ENCODE measurements around the gene HNRNPLL.

The HNRNPLL gene

DNA sequence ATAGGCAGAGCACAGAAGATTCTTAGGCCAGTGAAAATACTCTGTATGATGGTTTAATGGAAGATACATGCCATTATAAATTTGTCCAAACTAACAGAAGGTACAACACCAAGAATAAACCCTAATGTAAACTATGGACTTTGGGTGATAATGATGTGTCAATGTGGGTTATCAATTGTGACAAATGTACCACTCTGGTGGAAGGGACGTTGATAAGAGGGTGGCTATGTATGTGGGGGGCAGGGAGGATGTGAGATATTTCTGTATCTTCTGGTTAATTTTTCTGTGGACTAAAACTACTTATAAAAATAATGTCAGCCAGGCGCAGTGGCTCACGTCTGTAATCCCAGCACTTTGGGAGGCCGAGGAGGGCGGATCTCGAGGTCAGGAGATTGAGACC is 86.2 kb downstream of the HNRNPLL start:
- no peak for DNase-seq (ENCODE audit: low read depth, low spot score)
- no peak overlapping the region for H3K4me3 ChIP-seq
- TF ChIP-seq POLR2AphosphoS5 (IDR thresholded peaks at IDR 0.05; ENCODE audit: borderline replicate concordance, low read depth, low read length): no peak
- H3K9ac ChIP-seq (ENCODE audit: insufficient read length): no peak overlapping the region
- no peaks in the 10 kb centered on the region for H3K36me3 ChIP-seq (ENCODE audit: insufficient read depth, low read length)
- H3K9me3 ChIP-seq (ENCODE audit: low read depth, low read length): no peaks in the 10 kb centered on the region
- no peak overlapping the region for H3K27ac ChIP-seq

DNA sequence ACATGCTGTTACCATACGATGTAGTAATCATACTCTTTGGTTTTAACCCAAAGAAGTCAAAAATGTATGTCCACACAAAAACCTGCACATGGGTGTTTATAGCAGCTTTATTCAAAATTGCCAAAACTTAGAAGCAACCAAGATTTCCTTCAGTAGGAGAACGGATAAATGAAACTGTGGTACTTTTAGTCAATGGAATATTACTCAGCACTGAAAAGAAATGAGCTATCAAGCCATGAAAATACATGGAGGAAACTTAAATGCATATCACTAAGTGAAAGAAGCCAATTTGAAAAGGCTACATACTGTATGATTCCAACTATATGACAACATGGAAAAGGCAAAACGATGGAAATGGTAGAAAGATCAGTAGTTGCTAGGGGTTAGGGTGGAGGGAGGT is 86.6 kb downstream of the HNRNPLL start:
- no peaks in the 10 kb centered on the region for H3K36me3 ChIP-seq (ENCODE audit: insufficient read depth, low read length)
- H3K9ac ChIP-seq (ENCODE audit: insufficient read length): no peak overlapping the region
- H3K27ac ChIP-seq: no peak overlapping the region
- no peak for DNase-seq (ENCODE audit: low read depth, low spot score)
- no peaks in the 10 kb centered on the region for H3K9me3 ChIP-seq (ENCODE audit: low read depth, low read length)
- no peak for TF ChIP-seq POLR2AphosphoS5 (IDR thresholded peaks at IDR 0.05; ENCODE audit: borderline replicate concordance, low read depth, low read length)
- TF ChIP-seq EZH2 (IDR thresholded peaks at IDR 0.05): no peak
- TF ChIP-seq FOXP2 (optimal IDR thresholded peaks at IDR 0.05; ENCODE audit: control extremely low read depth, extremely low read length, insufficient read depth): no peak
- H3K4me3 ChIP-seq: no peak overlapping the region

GRCh38 chr2:38515155-38516074 is 87.3 kb downstream of the HNRNPLL start:
- TF ChIP-seq EZH2 (IDR thresholded peaks at IDR 0.05): no peak
- TF ChIP-seq FOXP2 (optimal IDR thresholded peaks at IDR 0.05; ENCODE audit: control extremely low read depth, extremely low read length, insufficient read depth): no peak
- TF ChIP-seq POLR2AphosphoS5 (IDR thresholded peaks at IDR 0.05; ENCODE audit: borderline replicate concordance, low read depth, low read length): no peak
- Histone ChIP-seq H3K36me3 (ENCODE audit: insufficient read depth, low read length) (no peaks in the 10 kb centered on the region), H3K27ac (no peak overlapping the region), H3K4me3 (no peak overlapping the region), H3K9me3 (ENCODE audit: low read depth, low read length) (no peaks in the 10 kb centered on the region), H3K9ac (ENCODE audit: insufficient read length) (no peak overlapping the region)
- DNase-seq (ENCODE audit: low read depth, low spot score): no peak

GRCh38 chr2:38514603-38515154 is 88.0 kb downstream of the HNRNPLL start:
- no peak overlapping the region for H3K27ac ChIP-seq
- no peak for DNase-seq (ENCODE audit: low read depth, low spot score)
- no peak overlapping the region for H3K9ac ChIP-seq (ENCODE audit: insufficient read length)

DNA sequence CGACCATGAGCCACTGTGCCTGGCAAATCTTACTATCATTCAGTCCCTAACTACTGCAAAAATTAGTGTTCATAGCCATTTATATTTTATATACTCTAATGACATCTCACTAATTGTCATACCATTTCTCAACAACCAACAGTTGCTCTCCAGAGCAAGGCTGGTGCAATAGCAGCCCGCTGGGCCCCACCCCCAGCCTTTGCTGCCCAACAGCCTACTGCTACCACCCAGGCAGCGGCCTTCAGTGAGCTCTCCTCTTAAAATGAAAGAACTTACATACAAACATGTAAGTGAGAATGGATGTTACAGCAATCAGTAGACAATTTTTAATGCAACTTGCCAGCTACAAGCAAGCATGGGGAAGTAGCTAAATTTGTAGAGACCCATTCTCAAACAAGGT is 90.5 kb downstream of the HNRNPLL start:
- H3K27ac ChIP-seq: no peak overlapping the region
- TF ChIP-seq EZH2 (IDR thresholded peaks at IDR 0.05): no peak
- TF ChIP-seq POLR2AphosphoS5 (IDR thresholded peaks at IDR 0.05; ENCODE audit: borderline replicate concordance, low read depth, low read length): no peak
- no peak for TF ChIP-seq FOXP2 (optimal IDR thresholded peaks at IDR 0.05; ENCODE audit: control extremely low read depth, extremely low read length, insufficient read depth)
- no peaks in the 10 kb centered on the region for H3K9me3 ChIP-seq (ENCODE audit: low read depth, low read length)
- H3K9ac ChIP-seq (ENCODE audit: insufficient read length): no peak overlapping the region
- no peak overlapping the region for H3K4me3 ChIP-seq
- H3K36me3 ChIP-seq (ENCODE audit: insufficient read depth, low read length): no peaks in the 10 kb centered on the region
- no peak for DNase-seq (ENCODE audit: low read depth, low spot score)

More at GRCh38 chr2:38514603-38515154, 88.0 kb downstream of the HNRNPLL start:
- TF ChIP-seq EZH2 (IDR thresholded peaks at IDR 0.05): no peak
- TF ChIP-seq POLR2AphosphoS5 (IDR thresholded peaks at IDR 0.05; ENCODE audit: borderline replicate concordance, low read depth, low read length): no peak
- no peak for TF ChIP-seq FOXP2 (optimal IDR thresholded peaks at IDR 0.05; ENCODE audit: control extremely low read depth, extremely low read length, insufficient read depth)
- no peak overlapping the region for H3K4me3 ChIP-seq
- no peaks in the 10 kb centered on the region for H3K36me3 ChIP-seq (ENCODE audit: insufficient read depth, low read length)
- no peaks in the 10 kb centered on the region for H3K9me3 ChIP-seq (ENCODE audit: low read depth, low read length)

Data from SK-N-MC (cell line).